DMS79 treated with DMSO at 0.1 percent for 48 hours (cell line): ENCODE results near the gene GLCCI1.
"Not testable (repeated sequence)": the region's sequence is repeated elsewhere in the genome, so short reads cannot be mapped to it uniquely, and the experiment has no call there.

ENCODE experiments used
- DNase-seq: peaks from one replicate; lab custom pipeline; 2025; lab: John Stamatoyannopoulos, UW

The GLCCI1 gene

GRCh38 chr7:7989616-7990440 lies 21.2 kb downstream of the GLCCI1 start:
- DNase-seq = no peak

- no peak for DNase-seq
Observed at GRCh38 chr7:7990441-7990761, 21.8 kb downstream of the GLCCI1 start.

- DNase-seq = no peak
Observed at GRCh38 chr7:7992506-7992905, 23.9 kb downstream of the GLCCI1 start.

- not testable (repeated sequence) for DNase-seq
Observed at GRCh38 chr7:7995348-7995747, 26.8 kb downstream of the GLCCI1 start.

GRCh38 chr7:7996568-7996967 lies 28.0 kb downstream of the GLCCI1 start:
- DNase-seq = peak; percentile 69

GRCh38 chr7:8000315-8000941 lies 31.8 kb downstream of the GLCCI1 start:
- no peak for DNase-seq

GRCh38 chr7:8003077-8003476 lies 34.5 kb downstream of the GLCCI1 start:
- no peak for DNase-seq

GRCh38 chr7:8005279-8005678 lies 36.7 kb downstream of the GLCCI1 start:
- no peak for DNase-seq

- no peak for DNase-seq
Observed at GRCh38 chr7:8014399-8014798, 45.8 kb downstream of the GLCCI1 start.

- DNase-seq = no peak
Observed at GRCh38 chr7:8015100-8015745, 46.6 kb downstream of the GLCCI1 start.

- no peak for DNase-seq
Observed at GRCh38 chr7:8015746-8016120, 47.1 kb downstream of the GLCCI1 start.

DNA sequence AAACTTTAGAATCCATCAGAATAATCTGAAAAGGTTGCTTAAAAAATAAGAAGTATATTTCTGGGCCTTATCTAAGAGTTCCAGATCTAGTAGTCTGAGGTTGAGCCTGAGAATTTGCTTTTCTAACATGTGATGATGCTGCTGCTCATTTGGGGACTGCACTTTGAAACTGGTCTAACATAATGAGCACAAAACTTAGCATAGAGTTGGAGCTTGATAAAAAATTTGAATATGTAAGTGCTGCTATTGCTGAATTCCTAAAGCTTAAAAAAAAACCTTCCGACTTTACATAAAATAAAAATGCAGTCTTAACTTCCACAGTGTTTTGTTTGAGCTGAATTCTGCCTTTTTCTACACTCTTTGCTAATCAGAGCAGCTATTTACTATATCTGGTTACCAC lies 48.8 kb downstream of the GLCCI1 start:
- DNase-seq = no peak

DNA sequence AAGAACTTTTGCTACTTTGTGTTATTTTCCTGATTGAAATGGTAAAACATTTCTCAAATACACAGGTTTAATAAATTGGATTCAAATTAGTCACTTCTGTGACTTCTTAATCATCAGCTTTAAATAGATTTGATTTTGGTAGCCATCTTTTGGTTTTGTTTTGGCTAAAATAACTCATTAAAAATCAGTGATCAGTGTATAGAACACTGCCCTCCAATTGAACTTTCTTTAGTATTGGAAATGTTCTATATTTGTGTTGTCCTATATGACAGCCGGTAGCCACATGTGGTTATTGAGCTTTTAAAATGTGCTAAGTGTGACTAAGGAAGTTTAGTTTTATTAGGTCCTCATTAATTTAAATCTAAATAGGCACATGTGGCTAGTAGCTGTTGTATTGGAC lies 50.4 kb downstream of the GLCCI1 start:
- DNase-seq = no peak

DNA sequence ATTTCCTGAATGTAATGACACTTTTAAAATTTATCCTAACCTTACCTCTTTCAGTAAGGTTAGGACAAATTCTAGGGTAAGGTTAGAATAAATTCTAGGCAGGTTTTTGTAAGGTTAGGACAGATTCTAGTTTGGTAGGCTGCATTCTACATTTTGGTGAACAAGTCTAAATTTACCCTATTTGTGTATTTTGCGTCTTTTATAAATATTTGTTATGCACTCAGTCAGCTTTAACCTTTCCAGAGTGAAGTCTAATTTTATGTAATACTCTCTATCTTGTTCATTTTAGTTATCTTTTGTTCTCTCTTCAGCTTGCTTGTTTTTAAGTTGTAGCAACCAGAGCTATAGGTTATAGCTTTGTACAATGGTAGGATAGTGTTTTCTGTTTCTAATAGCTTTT lies 54.0 kb downstream of the GLCCI1 start:
- no peak for DNase-seq

- no peak for DNase-seq
Observed at GRCh38 chr7:8035192-8035591, 66.6 kb downstream of the GLCCI1 start.

DNA sequence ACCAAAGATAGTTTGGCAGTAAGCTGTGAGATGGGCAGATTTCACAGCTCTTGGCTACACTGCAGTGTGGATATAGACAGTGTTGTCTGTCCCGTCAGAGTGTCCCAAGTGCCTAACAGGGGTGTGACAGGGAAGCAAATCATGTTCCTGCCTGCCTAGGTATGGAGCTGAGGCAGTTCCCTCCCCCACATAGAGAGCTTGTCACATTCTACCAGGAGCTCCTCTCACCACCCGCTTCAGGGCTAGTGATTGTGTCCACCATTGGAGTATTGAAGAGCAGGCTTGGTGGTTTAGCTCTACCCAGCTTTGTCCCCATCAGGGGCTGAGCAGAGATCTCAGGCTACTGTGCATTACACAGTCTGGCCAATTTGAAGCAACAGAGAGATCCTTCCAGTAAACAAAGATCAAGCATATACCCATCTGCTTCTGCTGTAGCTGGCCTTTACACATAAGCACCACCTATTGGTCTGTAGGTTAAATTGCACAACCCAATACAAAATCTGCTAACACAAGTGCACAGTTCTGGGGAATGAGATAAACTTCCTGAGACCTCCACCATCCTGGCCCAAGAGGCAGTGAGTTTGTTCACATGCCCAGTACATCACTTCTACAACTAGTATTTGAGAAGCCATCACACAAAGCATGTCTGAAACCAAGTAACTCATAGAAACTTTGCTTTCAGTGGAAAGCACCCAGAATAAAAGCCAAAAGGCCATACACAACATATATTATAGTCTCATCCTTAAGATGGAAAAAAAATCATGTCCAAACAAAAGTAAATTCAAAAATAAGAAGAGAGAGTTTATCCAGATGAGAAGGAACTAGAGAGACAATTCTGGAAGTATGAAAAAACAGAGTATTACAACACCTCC lies 67.3 kb downstream of the GLCCI1 start:
- DNase-seq = no peak

GRCh38 chr7:8037151-8037550 lies 68.6 kb downstream of the GLCCI1 start:
- DNase-seq = no peak

- DNase-seq = no peak
Observed at GRCh38 chr7:8040768-8041369, 72.3 kb downstream of the GLCCI1 start.

- no peak for DNase-seq
Observed at GRCh38 chr7:8042796-8043535, 74.4 kb downstream of the GLCCI1 start.

- no peak for DNase-seq
Observed at GRCh38 chr7:8044761-8045430, 76.3 kb downstream of the GLCCI1 start.

DNA sequence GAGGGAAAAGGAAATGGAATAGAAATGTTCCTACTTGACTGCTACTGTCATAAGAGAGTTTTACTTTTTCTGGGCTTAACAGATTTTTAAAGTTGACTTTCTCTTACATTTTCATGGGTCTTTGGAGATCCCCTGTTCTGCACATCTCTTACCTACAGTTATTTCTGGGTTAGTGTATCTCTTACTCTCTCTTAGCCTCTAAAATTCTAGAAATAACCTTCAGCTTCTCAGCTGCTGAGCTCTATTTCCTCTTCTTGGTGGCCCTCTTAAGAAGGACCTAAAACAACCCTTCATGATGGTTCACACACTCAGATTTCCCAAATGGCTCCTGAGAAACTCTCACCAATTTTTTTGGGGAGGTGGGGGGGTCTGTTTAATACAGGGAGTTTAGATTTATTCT lies 79.5 kb downstream of the GLCCI1 start:
- not testable (repeated sequence) for DNase-seq
